Measurements from ENCODE around the gene ERGIC1.

GRCh38 chr5:172853355-172853975 lies 19.4 kb downstream of the ERGIC1 start:
- TF ChIP-seq, protein P1, sequence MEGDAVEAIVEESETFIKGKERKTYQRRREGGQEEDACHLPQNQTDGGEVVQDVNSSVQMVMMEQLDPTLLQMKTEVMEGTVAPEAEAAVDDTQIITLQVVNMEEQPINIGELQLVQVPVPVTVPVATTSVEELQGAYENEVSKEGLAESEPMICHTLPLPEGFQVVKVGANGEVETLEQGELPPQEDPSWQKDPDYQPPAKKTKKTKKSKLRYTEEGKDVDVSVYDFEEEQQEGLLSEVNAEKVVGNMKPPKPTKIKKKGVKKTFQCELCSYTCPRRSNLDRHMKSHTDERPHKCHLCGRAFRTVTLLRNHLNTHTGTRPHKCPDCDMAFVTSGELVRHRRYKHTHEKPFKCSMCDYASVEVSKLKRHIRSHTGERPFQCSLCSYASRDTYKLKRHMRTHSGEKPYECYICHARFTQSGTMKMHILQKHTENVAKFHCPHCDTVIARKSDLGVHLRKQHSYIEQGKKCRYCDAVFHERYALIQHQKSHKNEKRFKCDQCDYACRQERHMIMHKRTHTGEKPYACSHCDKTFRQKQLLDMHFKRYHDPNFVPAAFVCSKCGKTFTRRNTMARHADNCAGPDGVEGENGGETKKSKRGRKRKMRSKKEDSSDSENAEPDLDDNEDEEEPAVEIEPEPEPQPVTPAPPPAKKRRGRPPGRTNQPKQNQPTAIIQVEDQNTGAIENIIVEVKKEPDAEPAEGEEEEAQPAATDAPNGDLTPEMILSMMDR (IDR thresholded peaks at IDR 0.05; ENCODE audit: low read length) = no peak
- TF ChIP-seq EZH2phosphoT487 (IDR thresholded peaks at IDR 0.05; ENCODE audit: low read length) = no peak
- no peak for TF ChIP-seq EZH2 (optimal IDR thresholded peaks at IDR 0.05; ENCODE audit: low read depth, low read length)
